Neural cell (in vitro differentiated cells): ENCODE data around the gene PTPN21.

ENCODE experiments used
- EP300 ChIP-seq: fragments of 450-650 bp; conservative IDR thresholded peaks from 2 replicates; pipeline ENCODE4 v1.6.1; 2014; ENCODE audit warnings: antibody characterized with exemption, mild to moderate bottlenecking, moderate library complexity; ENCODE audit not compliant: poor library complexity, severe bottlenecking
- EZH2 ChIP-seq: fragments of 200-600, 300-800 bp; shearing (Covaris generic), sonication (generic); IDR thresholded peaks from 2 replicates; pipeline ENCODE4 v1.6.1; 2014; ENCODE audit warnings: antibody characterized with exemption, low read length, borderline replicate concordance, mild to moderate bottlenecking; ENCODE audit not compliant: insufficient read depth, poor library complexity, severe bottlenecking
- MXI1 ChIP-seq: fragments of 450-650 bp; conservative IDR thresholded peaks from 2 replicates; pipeline ENCODE4 v1.6.1; 2014; ENCODE audit warnings: antibody characterized with exemption, mild to moderate bottlenecking; ENCODE audit not compliant: poor library complexity, severe bottlenecking
- POLR2AphosphoS5 ChIP-seq: IDR thresholded peaks from 2 replicates; pipeline ENCODE4 v1.6.1; 2012
- RAD21 ChIP-seq: fragments of 450-650 bp; conservative IDR thresholded peaks from 2 replicates; pipeline ENCODE4 v1.6.1; 2014; ENCODE audit warnings: antibody characterized with exemption, mild to moderate bottlenecking, moderate library complexity
- TAF1 ChIP-seq: IDR thresholded peaks from 2 replicates; pipeline ENCODE4 v1.6.1; 2012; ENCODE audit warnings: low read depth
- TF ChIP-seq, protein P1 (sequence below): fragments of 450-650 bp; IDR thresholded peaks from 2 replicates; pipeline ENCODE4 v1.5.1; 2014; ENCODE audit warnings: antibody characterized with exemption, mild to moderate bottlenecking, moderate library complexity; ENCODE audit not compliant: poor library complexity, severe bottlenecking
- TF ChIP-seq, protein P2 (sequence below): IDR thresholded peaks from 2 replicates; pipeline ENCODE4 v1.6.1; 2012; ENCODE audit warnings: borderline replicate concordance

DNA sequence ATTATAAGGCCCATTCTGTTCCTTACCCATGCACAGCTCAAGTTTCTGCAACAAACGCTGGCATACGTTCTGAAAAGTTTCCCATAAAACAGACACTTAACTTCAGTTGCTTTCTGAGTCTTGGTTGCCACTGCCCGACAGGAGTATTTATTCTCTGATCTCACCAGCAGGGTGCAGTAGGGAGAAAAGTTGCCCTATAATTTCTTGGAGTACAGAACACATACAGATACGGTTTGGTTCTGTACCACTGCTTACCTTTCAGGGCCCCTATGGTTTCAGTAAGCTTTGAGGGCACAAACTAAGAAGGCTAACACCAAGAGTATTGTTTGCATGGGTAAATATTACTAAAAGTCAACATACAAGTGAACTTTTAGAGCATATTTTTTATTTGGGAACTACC is 91.5 kb downstream of the PTPN21 start:
- TF ChIP-seq EZH2 (no peak), POLR2AphosphoS5 (no peak), RAD21 (no peak), MXI1 (no peak), EP300 (no peak), TAF1 (no peak)
- TF ChIP-seq, protein P1, sequence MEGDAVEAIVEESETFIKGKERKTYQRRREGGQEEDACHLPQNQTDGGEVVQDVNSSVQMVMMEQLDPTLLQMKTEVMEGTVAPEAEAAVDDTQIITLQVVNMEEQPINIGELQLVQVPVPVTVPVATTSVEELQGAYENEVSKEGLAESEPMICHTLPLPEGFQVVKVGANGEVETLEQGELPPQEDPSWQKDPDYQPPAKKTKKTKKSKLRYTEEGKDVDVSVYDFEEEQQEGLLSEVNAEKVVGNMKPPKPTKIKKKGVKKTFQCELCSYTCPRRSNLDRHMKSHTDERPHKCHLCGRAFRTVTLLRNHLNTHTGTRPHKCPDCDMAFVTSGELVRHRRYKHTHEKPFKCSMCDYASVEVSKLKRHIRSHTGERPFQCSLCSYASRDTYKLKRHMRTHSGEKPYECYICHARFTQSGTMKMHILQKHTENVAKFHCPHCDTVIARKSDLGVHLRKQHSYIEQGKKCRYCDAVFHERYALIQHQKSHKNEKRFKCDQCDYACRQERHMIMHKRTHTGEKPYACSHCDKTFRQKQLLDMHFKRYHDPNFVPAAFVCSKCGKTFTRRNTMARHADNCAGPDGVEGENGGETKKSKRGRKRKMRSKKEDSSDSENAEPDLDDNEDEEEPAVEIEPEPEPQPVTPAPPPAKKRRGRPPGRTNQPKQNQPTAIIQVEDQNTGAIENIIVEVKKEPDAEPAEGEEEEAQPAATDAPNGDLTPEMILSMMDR: no peak
- TF ChIP-seq, protein P2, sequence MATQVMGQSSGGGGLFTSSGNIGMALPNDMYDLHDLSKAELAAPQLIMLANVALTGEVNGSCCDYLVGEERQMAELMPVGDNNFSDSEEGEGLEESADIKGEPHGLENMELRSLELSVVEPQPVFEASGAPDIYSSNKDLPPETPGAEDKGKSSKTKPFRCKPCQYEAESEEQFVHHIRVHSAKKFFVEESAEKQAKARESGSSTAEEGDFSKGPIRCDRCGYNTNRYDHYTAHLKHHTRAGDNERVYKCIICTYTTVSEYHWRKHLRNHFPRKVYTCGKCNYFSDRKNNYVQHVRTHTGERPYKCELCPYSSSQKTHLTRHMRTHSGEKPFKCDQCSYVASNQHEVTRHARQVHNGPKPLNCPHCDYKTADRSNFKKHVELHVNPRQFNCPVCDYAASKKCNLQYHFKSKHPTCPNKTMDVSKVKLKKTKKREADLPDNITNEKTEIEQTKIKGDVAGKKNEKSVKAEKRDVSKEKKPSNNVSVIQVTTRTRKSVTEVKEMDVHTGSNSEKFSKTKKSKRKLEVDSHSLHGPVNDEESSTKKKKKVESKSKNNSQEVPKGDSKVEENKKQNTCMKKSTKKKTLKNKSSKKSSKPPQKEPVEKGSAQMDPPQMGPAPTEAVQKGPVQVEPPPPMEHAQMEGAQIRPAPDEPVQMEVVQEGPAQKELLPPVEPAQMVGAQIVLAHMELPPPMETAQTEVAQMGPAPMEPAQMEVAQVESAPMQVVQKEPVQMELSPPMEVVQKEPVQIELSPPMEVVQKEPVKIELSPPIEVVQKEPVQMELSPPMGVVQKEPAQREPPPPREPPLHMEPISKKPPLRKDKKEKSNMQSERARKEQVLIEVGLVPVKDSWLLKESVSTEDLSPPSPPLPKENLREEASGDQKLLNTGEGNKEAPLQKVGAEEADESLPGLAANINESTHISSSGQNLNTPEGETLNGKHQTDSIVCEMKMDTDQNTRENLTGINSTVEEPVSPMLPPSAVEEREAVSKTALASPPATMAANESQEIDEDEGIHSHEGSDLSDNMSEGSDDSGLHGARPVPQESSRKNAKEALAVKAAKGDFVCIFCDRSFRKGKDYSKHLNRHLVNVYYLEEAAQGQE: no peak
